HepG2 (cell line): ENCODE measurements around the gene SKP2. TPM values are rescaled to one million over a fixed set of nuclear protein-coding genes. Genes with fewer than 3 reads are reported as not detected.

ENCODE experiments used
- BCL6 ChIP-seq: IDR thresholded peaks from 2 replicates; pipeline ENCODE4 v1.6.1; 2016; ENCODE audit warnings: missing genetic modification reagents, missing compliant biosample characterization
- CREB3 ChIP-seq: sonication (generic); formaldehyde crosslinking; IDR thresholded peaks from 2 replicates; pipeline ENCODE4 v1.5.0; 2020; ENCODE audit warnings: missing genetic modification reagents
- DDIT3 ChIP-seq: sonication (generic); formaldehyde crosslinking; IDR thresholded peaks from 2 replicates; pipeline ENCODE4 v1.4.0; 2020; ENCODE audit warnings: mild to moderate bottlenecking, missing genetic modification reagents
- FOXA1 ChIP-seq, 2 experiments: fragments of 450-650 bp in 1 of 2; sonication (generic) in 1 of 2; formaldehyde crosslinking in 1 of 2; IDR thresholded peaks; 2 replicates each; pipeline versions ENCODE4 v1.4.0 to v1.6.1; 2016 to 2020; ENCODE audit warnings: missing genetic modification reagents in 1 of 2
- GATAD1 ChIP-seq: IDR thresholded peaks from 2 replicates; pipeline ENCODE4 v1.6.1; 2016; ENCODE audit warnings: missing genetic modification reagents, missing compliant biosample characterization
- GLI4 ChIP-seq: sonication (generic); formaldehyde crosslinking; IDR thresholded peaks from 2 replicates; pipeline ENCODE4 v1.5.1; 2020; ENCODE audit warnings: missing genetic modification reagents, mild to moderate bottlenecking, moderate library complexity, borderline replicate concordance
- HOXA5 ChIP-seq: sonication (generic); formaldehyde crosslinking; IDR thresholded peaks from 2 replicates; pipeline ENCODE4 v1.4.0; 2020; ENCODE audit warnings: missing genetic modification reagents
- MIER3 ChIP-seq: IDR thresholded peaks from 2 replicates; pipeline ENCODE4 v1.6.1; 2016; ENCODE audit warnings: missing compliant biosample characterization, borderline replicate concordance
- POLR2AphosphoS5 ChIP-seq: IDR thresholded peaks from 2 replicates; pipeline ENCODE4 v1.6.1; 2012; ENCODE audit warnings: low read depth, low read length
- SIN3A ChIP-seq: IDR thresholded peaks from 2 replicates; pipeline ENCODE4 v1.6.1; 2011; ENCODE audit warnings: low read depth, mild to moderate bottlenecking, control low read depth, low read length, borderline replicate concordance
- SIN3B ChIP-seq: fragments of 150-350 bp; IDR thresholded peaks from 2 replicates; pipeline ENCODE4 v1.6.1; 2014; ENCODE audit warnings: low read length
- SNAI1 ChIP-seq: sonication (generic); formaldehyde crosslinking; IDR thresholded peaks from 2 replicates; pipeline ENCODE4 v1.5.0; 2020; ENCODE audit warnings: mild to moderate bottlenecking, missing genetic modification reagents, borderline replicate concordance
- THAP11 ChIP-seq: IDR thresholded peaks from 2 replicates; pipeline ENCODE4 v1.6.1; 2016; ENCODE audit warnings: missing biosample characterization, missing genetic modification reagents
- ZFP37 ChIP-seq: sonication (generic); formaldehyde crosslinking; IDR thresholded peaks from 2 replicates; pipeline ENCODE4 v1.4.0; 2020; ENCODE audit warnings: missing genetic modification reagents, borderline replicate concordance
- ZNF207 ChIP-seq: fragments of 450-650 bp; IDR thresholded peaks from 2 replicates; pipeline ENCODE4 v1.6.1; 2016; ENCODE audit warnings: antibody characterized with exemption, borderline replicate concordance
- ZNF232 ChIP-seq: sonication (generic); formaldehyde crosslinking; IDR thresholded peaks from 2 replicates; pipeline ENCODE4 v1.4.0; 2020; ENCODE audit warnings: missing genetic modification reagents, borderline replicate concordance
- ZNF484 ChIP-seq: sonication (generic); formaldehyde crosslinking; IDR thresholded peaks from 2 replicates; pipeline ENCODE4 v1.5.1; 2020; ENCODE audit warnings: mild to moderate bottlenecking, low read depth, missing genetic modification reagents, borderline replicate concordance
- ZNF547 ChIP-seq: sonication (generic); formaldehyde crosslinking; IDR thresholded peaks from 2 replicates; pipeline ENCODE4 v1.5.1; 2020; ENCODE audit warnings: mild to moderate bottlenecking, missing genetic modification reagents
- ZNF589 ChIP-seq: sonication (generic); formaldehyde crosslinking; conservative IDR thresholded peaks from 2 replicates; pipeline ENCODE4 v1.8.0; 2022; ENCODE audit warnings: mild to moderate bottlenecking, moderate library complexity, missing genetic modification reagents
- ZNF766 ChIP-seq: sonication (generic); formaldehyde crosslinking; IDR thresholded peaks from 2 replicates; pipeline ENCODE4 v1.5.0; 2020; ENCODE audit warnings: missing genetic modification reagents, borderline replicate concordance
- polyA plus RNA-seq, 8 experiments: library from polyadenylated mRNA; depleted of rRNA in 3 of 8; stranded (reverse) in 7 of 8; unstranded in 1 of 8; fragments of >200 nt; fragmentation: Illumina TruSeq in 4 of 8; extraction: Trizol in 4 of 8; gene quantifications; 2 replicates each; pipeline versions ENCODE4 v1.2.1 to v1.2.3, GENCODE V29; 2011 to 2016; ENCODE audit warnings: low read depth in 4 of 8, missing spikeins in 1 of 8, mixed read lengths in 1 of 8; ENCODE audit not compliant: insufficient read depth in 1 of 8
- total RNA-seq, 5 experiments: library from RNA; depleted of rRNA; stranded (reverse); fragments of >200 nt; fragmentation: Illumina TruSeq; extraction: Trizol; gene quantifications; 2 replicates each; pipeline ENCODE4 v1.2.3, GENCODE V29; 2016; ENCODE audit warnings: low read depth in 1 of 5

The SKP2 gene
- total and polyA plus RNA-seq, 2 of the 13 experiments (the other 11 are each of a cell fraction or from before 2014, with no cell fraction given): 29.6 to 84.1 TPM

GRCh38 chr5:36150676-36151433 lies 1.1 kb upstream of the SKP2 start (continued):
- TF ChIP-seq POLR2AphosphoS5: peak; percentile 58
- TF ChIP-seq THAP11: peak; percentile 78
- no peak for TF ChIP-seq ZNF589 (CRISPR knock-in tag)
- peak; percentile 86 for TF ChIP-seq GATAD1 (CRISPR knock-in tag)
- TF ChIP-seq DDIT3 (CRISPR knock-in tag): no peak
- 0 out of 2 replicates have a peak, but pooled peaks have one; percentile 2 for TF ChIP-seq HOXA5 (CRISPR knock-in tag)
- peak; percentile 68; the same call in 1 of the 2 replicates for TF ChIP-seq ZNF547 (CRISPR knock-in tag)
- no peak for TF ChIP-seq ZNF484
- peak; percentile 75; the same call in 1 of the 2 replicates for TF ChIP-seq SIN3A
- no peak for TF ChIP-seq ZNF207
- no peak for TF ChIP-seq ZNF766
- TF ChIP-seq ZNF232 (CRISPR knock-in tag): no peak
- no peak for TF ChIP-seq ZFP37 (CRISPR knock-in tag)
- TF ChIP-seq CREB3 (CRISPR knock-in tag): no peak
- TF ChIP-seq BCL6 (CRISPR knock-in tag): no peak
- no peak for TF ChIP-seq GLI4 (CRISPR knock-in tag)
- TF ChIP-seq SNAI1 (CRISPR knock-in tag): peak; percentile 50; the same call in 1 of the 2 replicates
- no peak for TF ChIP-seq MIER3 (CRISPR knock-in tag)
- no peak for TF ChIP-seq FOXA1 (IDR thresholded peaks at IDR 0.05)
- TF ChIP-seq FOXA1 (CRISPR knock-in tag; IDR thresholded peaks at IDR 0.05): no peak
- 0 out of 2 replicates have a peak, but pooled peaks have one; percentile 60 for TF ChIP-seq SIN3B
